T-cell (primary cell): ENCODE results near the gene GPR83. TPM values are rescaled to one million over a fixed set of nuclear protein-coding genes. Genes with fewer than 3 reads are reported as not detected.

Experiments used
- ATAC-seq, 4 experiments: fragments of 200-7000 bp in 3 of 4; fragments of 150-1000 bp in 1 of 4; cut with Tn5 transposase; replicated peaks in 1 of 4; 1 replicate in 3 of 4; 2 replicates in 1 of 4; pipeline ENCODE4 v1.10.0; 2021; ENCODE audit warnings: moderate library complexity in 3 of 4, mild to moderate bottlenecking in 2 of 4, moderate number of reproducible peaks in 1 of 4
- CTCF ChIA-PET, 2 donors: fragments of 300-600 bp; sonication (Branson Sonifier 250); formaldehyde crosslinking; loops; one replicate each; lab custom pipeline; 2022; ENCODE audit warnings: antibody characterized with exemption in 2 of 2; lab: Charles Lee
- POLR2A ChIA-PET, 2 donors: fragments of 300-600 bp; sonication (Branson Sonifier 250); formaldehyde crosslinking; loops; one replicate each; lab custom pipeline; 2022; ENCODE audit warnings: antibody characterized with exemption in 2 of 2; lab: Charles Lee
- DNase-seq, 35 experiments: peaks; one replicate each; pipeline versions ENCODE4 v3.0.0 to v3.0.0-alpha.2; 2013 to 2023
- H3K27ac ChIP-seq: one replicate; pipeline ENCODE4 v1.5.1; 2013; ENCODE audit warnings: low read length
- H3K27me3 ChIP-seq, 2 experiments: replicated peaks in 1 of 2; 1 replicate in 1 of 2; 2 replicates in 1 of 2; pipeline versions ENCODE4 v1.6.1 to v1.7.0; 2013; ENCODE audit warnings: low read length in 1 of 2, mixed read lengths in 1 of 2; ENCODE audit not compliant: control insufficient read depth in 2 of 2, insufficient read depth in 2 of 2; ENCODE audit errors: extremely low read depth in 1 of 2
- H3K36me3 ChIP-seq, 2 donors: 1 replicate in 1 of 2; 2 replicates in 1 of 2; pipeline versions ENCODE4 v1.6.1 to v1.7.0; 2013; ENCODE audit warnings: low read length in 1 of 2; ENCODE audit not compliant: control insufficient read depth in 2 of 2, insufficient read depth in 1 of 2; ENCODE audit errors: extremely low read depth in 1 of 2
- H3K4me1 ChIP-seq, 2 experiments: 1 replicate in 1 of 2; 2 replicates in 1 of 2; pipeline versions ENCODE4 v1.6.1 to v1.7.0; 2013; ENCODE audit warnings: low read length in 2 of 2, mixed read lengths in 1 of 2; ENCODE audit not compliant: insufficient read depth in 2 of 2, control insufficient read depth in 1 of 2; ENCODE audit errors: extremely low read depth in 1 of 2
- H3K4me3 ChIP-seq, 2 donors: 1 replicate in 1 of 2; 2 replicates in 1 of 2; pipeline versions ENCODE4 v1.5.1 to v1.7.0; 2013; ENCODE audit warnings: mild to moderate bottlenecking in 2 of 2, low read length in 1 of 2, moderate library complexity in 1 of 2; ENCODE audit not compliant: control insufficient read depth in 1 of 2; ENCODE audit errors: extremely low read depth in 1 of 2
- H3K9me3 ChIP-seq: 2 replicates; pipeline ENCODE4 v1.7.0; 2013
- H3K27ac Mint-ChIP-seq, 2 donors: one replicate each; pipeline ENCODE4 v1.8.0; 2020 to 2021; ENCODE audit warnings: mild to moderate bottlenecking in 2 of 2, mixed read lengths in 2 of 2
- H3K27me3 Mint-ChIP-seq, 2 donors: one replicate each; pipeline ENCODE4 v1.8.0; 2021 to 2022; ENCODE audit warnings: mixed read lengths in 2 of 2
- H3K36me3 Mint-ChIP-seq: one replicate; pipeline ENCODE4 v1.8.0; 2021; ENCODE audit warnings: mixed read lengths
- H3K4me1 Mint-ChIP-seq, 3 donors: one replicate each; pipeline ENCODE4 v1.8.0; 2020 to 2022; ENCODE audit warnings: mixed read lengths in 3 of 3, mild to moderate bottlenecking in 1 of 3
- H3K4me3 Mint-ChIP-seq, 3 donors: one replicate each; pipeline ENCODE4 v1.8.0; 2020 to 2022; ENCODE audit warnings: mild to moderate bottlenecking in 3 of 3, mixed read lengths in 3 of 3, moderate library complexity in 3 of 3
- H3K9me3 Mint-ChIP-seq, 3 donors: one replicate each; pipeline ENCODE4 v1.8.0; 2020 to 2022; ENCODE audit warnings: mixed read lengths in 3 of 3
- WGBS: methylation state at CpG from one replicate; pipeline ENCODE4 v1.1.5; 2013; ENCODE audit warnings: missing lambda C conversion rate; ENCODE audit not compliant: insufficient coverage; 5-methylcytosine and 5-hydroxymethylcytosine counted together
- total RNA-seq, 35 experiments: library from RNA in 6 of 35; stranded (reverse) in 6 of 35; fragments of 120-200 nt in 1 of 35; gene quantifications; one replicate each; pipeline versions ENCODE4 v1.2.1 to v1.2.4 and lab custom pipeline; 2013 to 2026

GPR83 gene
- total RNA-seq (under 1 TPM in 4 of 5 donors, not detected in 1; 0.06 to 0.16 (median 0.12) TPM), total RNA-seq (lab: John Stamatoyannopoulos, UW) (0 to 0.61 (median 0.17) reads per million in 29 experiments)
- 0.09 TPM for total RNA-seq (2013)

GRCh38 chr11:94400839-94401772 lies at the start of gene GPR83:
GPR83 (minus strand) TSS chr11:94401419; CDS start chr11:94401247, 172 bp downstream.
- ATAC-seq (no peak), DNase-seq (no peak)
- Mint-ChIP-seq H3K27me3 (peaks cover 50% of the 10 kb centered on the region in 2 donors), H3K4me1 (peaks cover 5 to 10% (median 9%) of the 10 kb centered on the region in 3 donors), H3K9me3 (peaks cover 12 to 19% (median 17%) of the 10 kb centered on the region in 3 donors), H3K4me3 (peak within 1 kb of the TSS in 1 of 3 donors; percentile 46), H3K27ac (peak within 1 kb of the TSS in 1 of 2 donors; percentile 69), H3K36me3 (no peaks in the 10 kb centered on the region)
- H3K27me3 ChIP-seq: peaks cover 8 to 41% of the 10 kb centered on the region in 2 experiments
- H3K9me3 ChIP-seq: no peaks in the 10 kb centered on the region
- CTCF ChIA-PET: no interaction called here
- no peak within 1 kb of the TSS for H3K4me3 ChIP-seq
- no peaks in the 10 kb centered on the region for H3K36me3 ChIP-seq
- H3K27ac ChIP-seq: no peak within 1 kb of the TSS
- peaks cover 0 to 4% of the 10 kb centered on the region in 2 experiments for H3K4me1 ChIP-seq
- 9% methylated on average over 72 of the region's 73 CpGs for WGBS
- POLR2A ChIA-PET: no interaction called here

- ChIA-PET CTCF (no interaction called here), POLR2A (no interaction called here)
- no peaks in the 10 kb centered on the region for H3K27me3 Mint-ChIP-seq
- no peak for ATAC-seq
- Histone ChIP-seq H3K27me3 (no peaks in the 10 kb centered on the region), H3K36me3 (peaks cover 4 to 16% of the 10 kb centered on the region in 2 donors), H3K27ac (no peak overlapping the region), H3K4me1 (no peaks in the 10 kb centered on the region), H3K4me3 (no peak overlapping the region), H3K9me3 (no peaks in the 10 kb centered on the region)
- no peak for DNase-seq
- no CpG with 5 or more reads among the region's 3 CpGs for WGBS
- H3K36me3 Mint-ChIP-seq: peaks cover 33% of the 10 kb centered on the region
- no peak overlapping the region for H3K4me3 Mint-ChIP-seq
- H3K27ac Mint-ChIP-seq: no peak overlapping the region
- H3K4me1 Mint-ChIP-seq: no peaks in the 10 kb centered on the region
- peaks cover 0 to 2% (median 0%) of the 10 kb centered on the region in 3 donors for H3K9me3 Mint-ChIP-seq
Observed at GRCh38 chr11:94450048-94450447, 48.8 kb upstream of the GPR83 start.

GRCh38 chr11:94449437-94449836 lies 48.2 kb upstream of the GPR83 start:
- 100% methylated on average over 1 of the region's 2 CpGs for WGBS
- no peak for DNase-seq
- H3K4me1 Mint-ChIP-seq: no peaks in the 10 kb centered on the region
- no peaks in the 10 kb centered on the region for H3K27me3 Mint-ChIP-seq
- ChIA-PET CTCF (interaction anchor here in 1 of 2 donors (0.6 kb wide), 1 partner anchor 1379 kb away, joined by 3 read pairs; no protein-coding TSS in a partner anchor), POLR2A (no interaction called here)
- no peaks in the 10 kb centered on the region for H3K9me3 ChIP-seq
- no peaks in the 10 kb centered on the region for H3K27me3 ChIP-seq
- H3K27ac ChIP-seq: no peak overlapping the region
- ATAC-seq: no peak
- H3K27ac Mint-ChIP-seq: no peak overlapping the region
- no peak overlapping the region for H3K4me3 Mint-ChIP-seq
- no peaks in the 10 kb centered on the region for H3K4me1 ChIP-seq
- H3K36me3 ChIP-seq: peaks cover 4 to 20% of the 10 kb centered on the region in 2 donors
- H3K9me3 Mint-ChIP-seq: peaks cover 0 to 2% (median 0%) of the 10 kb centered on the region in 3 donors
- peaks cover 31% of the 10 kb centered on the region for H3K36me3 Mint-ChIP-seq
- no peak overlapping the region for H3K4me3 ChIP-seq

GRCh38 chr11:94449029-94449428 lies 47.8 kb upstream of the GPR83 start:
- Mint-ChIP-seq H3K27me3 (no peaks in the 10 kb centered on the region), H3K36me3 (peaks cover 35% of the 10 kb centered on the region), H3K4me3 (no peak overlapping the region), H3K9me3 (peaks cover 0 to 2% (median 0%) of the 10 kb centered on the region in 3 donors), H3K27ac (no peak overlapping the region), H3K4me1 (no peaks in the 10 kb centered on the region)
- CTCF ChIA-PET: interaction anchor here in 1 of 2 donors (0.6 kb wide), 1 partner anchor 1379 kb away, joined by 3 read pairs; no protein-coding TSS in a partner anchor
- Histone ChIP-seq H3K36me3 (peaks cover 4 to 24% of the 10 kb centered on the region in 2 donors), H3K27me3 (no peaks in the 10 kb centered on the region), H3K27ac (no peak overlapping the region), H3K4me3 (no peak overlapping the region), H3K9me3 (no peaks in the 10 kb centered on the region), H3K4me1 (no peaks in the 10 kb centered on the region)
- no peak for DNase-seq
- 100% methylated on average over 1 of the region's 1 CpG for WGBS
- ATAC-seq: no peak
- POLR2A ChIA-PET: no interaction called here

GRCh38 chr11:94447149-94447548 lies 45.9 kb upstream of the GPR83 start:
- Mint-ChIP-seq H3K4me3 (no peak overlapping the region), H3K27me3 (no peaks in the 10 kb centered on the region), H3K4me1 (no peaks in the 10 kb centered on the region), H3K27ac (no peak overlapping the region), H3K36me3 (peaks cover 40% of the 10 kb centered on the region), H3K9me3 (no peaks in the 10 kb centered on the region)
- H3K27me3 ChIP-seq: no peaks in the 10 kb centered on the region
- no peaks in the 10 kb centered on the region for H3K4me1 ChIP-seq
- CTCF ChIA-PET: no interaction called here
- WGBS: 100% methylated on average over 3 of the region's 4 CpGs
- H3K27ac ChIP-seq: no peak overlapping the region
- H3K9me3 ChIP-seq: no peaks in the 10 kb centered on the region
- POLR2A ChIA-PET: no interaction called here
- DNase-seq (no peak), ATAC-seq (no peak)
- H3K4me3 ChIP-seq: no peak overlapping the region
- H3K36me3 ChIP-seq: peaks cover 4 to 33% of the 10 kb centered on the region in 2 donors

- CTCF ChIA-PET: no interaction called here
- no peak for DNase-seq
- WGBS: no CpG with 5 or more reads among the region's 1 CpG
Observed at GRCh38 chr11:94445641-94446040, 44.4 kb upstream of the GPR83 start.

More at GRCh38 chr11:94445641-94446040, 44.4 kb upstream of the GPR83 start:
- H3K4me3 ChIP-seq: no peak overlapping the region
- Mint-ChIP-seq H3K27ac (no peak overlapping the region), H3K9me3 (no peaks in the 10 kb centered on the region), H3K4me3 (no peak overlapping the region), H3K4me1 (no peaks in the 10 kb centered on the region), H3K27me3 (no peaks in the 10 kb centered on the region), H3K36me3 (peaks cover 53% of the 10 kb centered on the region)
- no peak for ATAC-seq
- no peaks in the 10 kb centered on the region for H3K9me3 ChIP-seq
- POLR2A ChIA-PET: no interaction called here
- no peaks in the 10 kb centered on the region for H3K27me3 ChIP-seq
- H3K4me1 ChIP-seq: no peaks in the 10 kb centered on the region
- peaks cover 4 to 40% of the 10 kb centered on the region in 2 donors for H3K36me3 ChIP-seq
- H3K27ac ChIP-seq: no peak overlapping the region
